HCT116 (cell line): Measurements from ENCODE around the gene IRAG1. TPM values are rescaled to one million over a fixed set of nuclear protein-coding genes. Genes with fewer than 3 reads are reported as not detected.

Source experiments
- ATAC-seq: fragments of 200-7000 bp; cut with Tn5 transposase; 2 replicates; pipeline ENCODE4 v1.9.1; 2020; ENCODE audit warnings: mild to moderate bottlenecking, moderate library complexity
- BruUV-seq: library from RNA; stranded (reverse); fragments of 400-500 nt; replicated peaks from 2 replicates; lab custom pipeline; 2021; lab: Mats Ljungman, UMichigan
- CTCF ChIA-PET: fragments of 300-600 bp; sonication (Branson Sonifier 250); formaldehyde crosslinking; loops from one replicate; lab custom pipeline; 2021; ENCODE audit warnings: antibody characterized with exemption; lab: Charles Lee
- POLR2A ChIA-PET: fragments of 300-600, 350-600 bp; sonication (Branson Sonifier 250); formaldehyde crosslinking; loops from one replicate; lab custom pipeline; 2021; ENCODE audit warnings: antibody characterized with exemption; lab: Charles Lee
- RAD21 ChIA-PET, 2 experiments: fragments of 300-600 bp; sonication (Branson Sonifier 250); formaldehyde crosslinking; loops; one replicate each; lab custom pipeline; 2023; ENCODE audit warnings: low total read pairs in 2 of 2; ENCODE audit not compliant: uncharacterized antibody in 2 of 2, unreplicated experiment in 2 of 2, low non-redundant PET in 1 of 2; lab: Charles Lee
- DNase-seq: peaks from one replicate; pipeline ENCODE4 v3.0.0-alpha.2; 2010; ENCODE audit warnings: low read depth, low spot score
- H2AFZ ChIP-seq: fragments of 200-600 bp; shearing (Covaris generic), sonication (generic); 2 replicates; pipeline ENCODE4 v1.6.1; 2017; ENCODE audit warnings: low read depth, mixed run types, mixed read lengths, antibody characterized with exemption, low read length; ENCODE audit not compliant: poor library complexity, severe bottlenecking
- H3K27ac ChIP-seq: 2 replicates; pipeline ENCODE4 v1.5.1; 2012; ENCODE audit warnings: low read depth, low read length
- H3K27me3 ChIP-seq: fragments of 200-600 bp; sonication (generic); 2 replicates; pipeline ENCODE4 v1.6.1; 2016; ENCODE audit warnings: mixed run types, low read length, mixed read lengths; ENCODE audit not compliant: insufficient read depth
- H3K36me3 ChIP-seq, 2 experiments: fragments of 200-500 bp in 1 of 2; fragments of 200-600 bp in 1 of 2; sonication (Bioruptor generic) in 1 of 2; sonication (generic) in 1 of 2; 2 replicates each; pipeline versions ENCODE4 v1.5.1 to v1.6.1; 2014 to 2016; ENCODE audit warnings: low read length in 2 of 2, inconsistent platforms in 1 of 2, mixed read lengths in 1 of 2, mixed run types in 1 of 2; ENCODE audit not compliant: insufficient read depth in 2 of 2, control insufficient read depth in 1 of 2
- H3K4me1 ChIP-seq, 2 experiments: fragments of 200-600 bp in 1 of 2; sonication (generic) in 1 of 2; 2 replicates each; pipeline versions ENCODE4 v1.5.1 to v1.6.1; 2012 to 2017; ENCODE audit warnings: low read length in 2 of 2, inconsistent platforms in 1 of 2, mild to moderate bottlenecking in 1 of 2, mixed read lengths in 1 of 2, mixed run types in 1 of 2, moderate library complexity in 1 of 2; ENCODE audit not compliant: insufficient read depth in 2 of 2, control insufficient read depth in 1 of 2
- H3K4me2 ChIP-seq: fragments of 200-600 bp; sonication (generic); 2 replicates; pipeline ENCODE4 v1.6.1; 2017; ENCODE audit warnings: mixed run types, low read length, mixed read lengths
- H3K4me3 ChIP-seq, 2 experiments: fragments of 200-600 bp in 1 of 2; sonication (generic) in 1 of 2; replicated peaks in 1 of 2; 2 replicates each; pipeline ENCODE4 v1.5.1; 2011 to 2016; ENCODE audit warnings: low read length in 2 of 2, control low read depth in 1 of 2, low read depth in 1 of 2, mild to moderate bottlenecking in 1 of 2, mixed read lengths in 1 of 2, mixed run types in 1 of 2
- H3K79me2 ChIP-seq: fragments of 200-600 bp; sonication (generic); 2 replicates; pipeline ENCODE4 v1.6.1; 2017; ENCODE audit warnings: mild to moderate bottlenecking, mixed run types, low read length, moderate library complexity, mixed read lengths; ENCODE audit not compliant: insufficient read depth
- H3K9ac ChIP-seq: fragments of 200-600 bp; sonication (generic); 2 replicates; pipeline ENCODE4 v1.6.1; 2016; ENCODE audit warnings: low read length, mixed read lengths
- H3K9me2 ChIP-seq: fragments of 200-600 bp; sonication (generic), shearing (Covaris generic); 2 replicates; pipeline ENCODE4 v1.6.1; 2017; ENCODE audit warnings: mixed run types, mild to moderate bottlenecking, moderate library complexity; ENCODE audit not compliant: insufficient read depth
- H3K9me3 ChIP-seq, 2 experiments: fragments of 200-500 bp in 1 of 2; fragments of 200-600 bp in 1 of 2; sonication (Bioruptor generic) in 1 of 2; sonication (generic) in 1 of 2; 2 replicates each; pipeline ENCODE4 v1.6.1; 2014 to 2017; ENCODE audit warnings: low read length in 2 of 2, mixed read lengths in 2 of 2, inconsistent platforms in 1 of 2, low read depth in 1 of 2, mild to moderate bottlenecking in 1 of 2, mixed run types in 1 of 2, moderate library complexity in 1 of 2; ENCODE audit not compliant: control insufficient read depth in 1 of 2, insufficient read depth in 1 of 2
- H4K20me1 ChIP-seq: fragments of 200-600 bp; sonication (generic), shearing (Covaris generic); 2 replicates; pipeline ENCODE4 v1.6.1; 2017; ENCODE audit warnings: mixed run types, mild to moderate bottlenecking, moderate library complexity; ENCODE audit not compliant: insufficient read depth
- ATF3 ChIP-seq: IDR thresholded peaks from 2 replicates; pipeline ENCODE4 v1.6.1; 2012
- CEBPB ChIP-seq: IDR thresholded peaks from 2 replicates; pipeline ENCODE4 v1.6.1; 2012; ENCODE audit warnings: low read depth
- EGR1 ChIP-seq: IDR thresholded peaks from 2 replicates; pipeline ENCODE4 v1.6.1; 2012; ENCODE audit warnings: low read depth
- ELF1 ChIP-seq: IDR thresholded peaks from 2 replicates; pipeline ENCODE4 v1.6.1; 2012; ENCODE audit warnings: low read depth, borderline replicate concordance
- EZH2phosphoT487 ChIP-seq: fragments of 200-600 bp; IDR thresholded peaks from 2 replicates; pipeline ENCODE4 v1.6.1; 2018; ENCODE audit warnings: antibody characterized with exemption, borderline replicate concordance
- MAX ChIP-seq: IDR thresholded peaks from 2 replicates; pipeline ENCODE4 v1.6.1; 2012
- POLR2AphosphoS5 ChIP-seq: IDR thresholded peaks from 2 replicates; pipeline ENCODE4 v1.6.1; 2011; ENCODE audit warnings: mild to moderate bottlenecking, low read depth, low read length, moderate library complexity
- SIN3A ChIP-seq: IDR thresholded peaks from 2 replicates; pipeline ENCODE4 v1.6.1; 2012; ENCODE audit warnings: low read depth
- ZNF274 ChIP-seq: fragments of 200-500 bp; sonication (Bioruptor generic); IDR thresholded peaks from 2 replicates; pipeline ENCODE4 v1.6.1; 2014; ENCODE audit warnings: mild to moderate bottlenecking, low read depth, low read length, inconsistent platforms
- intact Hi-C: fragments of 100-400 bp; cut with micrococcal nuclease; formaldehyde crosslinking; loops from 2 replicates; pipeline ENCODE4 v1.10.0; 2022
- total RNA-seq: library from RNA; stranded (reverse); gene quantifications from one replicate; pipeline ENCODE4 v1.2.1, GENCODE V29; 2021; ENCODE audit not compliant: unreplicated experiment

IRAG1 gene
- total RNA-seq, 1 experiment from 2014 or later = 3.7 TPM

DNA sequence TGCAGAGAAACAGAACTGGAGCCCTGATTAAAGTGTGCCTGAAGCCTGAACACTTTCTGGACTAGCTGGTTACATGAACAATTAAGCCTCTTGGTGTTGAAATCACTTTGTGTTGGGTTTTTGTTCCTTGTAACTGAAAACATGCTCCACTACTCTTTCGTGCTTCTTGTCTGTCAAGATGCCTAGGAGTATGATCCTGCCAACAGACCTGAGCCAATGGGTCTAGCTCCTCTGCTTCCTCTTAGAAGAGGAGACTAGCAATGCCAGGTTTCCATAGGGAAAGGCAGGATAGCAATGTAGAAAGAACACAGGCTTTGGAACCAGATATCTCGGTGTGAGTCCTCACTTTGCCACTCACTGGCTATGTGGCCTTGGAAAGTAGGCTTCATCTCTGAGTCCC lies 40.3 kb downstream of the IRAG1 start:
- ChIA-PET CTCF (interaction anchor here (1.2 to 3.5 kb wide), 5 partner anchors 12 to 248 kb away, joined by 3 to 23 read pairs (median 17); no protein-coding TSS in a partner anchor), RAD21 (interaction anchor here in 1 of 2 experiments (1.5 kb wide), 1 partner anchor 27 kb away, joined by 4 read pairs; no protein-coding TSS in a partner anchor), POLR2A (interaction anchor here (1.4 to 1.6 kb wide), 2 partner anchors 13 to 29 kb away, joined by 3 to 4 read pairs; no protein-coding TSS in a partner anchor)
- Histone ChIP-seq H3K36me3 (no peaks in the 10 kb centered on the region), H4K20me1 (no peaks in the 10 kb centered on the region), H3K4me1 (peaks cover 98 to 100% of the 10 kb centered on the region in 2 experiments), H3K9me3 (no peaks in the 10 kb centered on the region), H3K4me3 (no peak overlapping the region), H3K9me2 (no peaks in the 10 kb centered on the region), H2AFZ (no peak overlapping the region), H3K79me2 (no peaks in the 10 kb centered on the region), H3K4me2 (no peak overlapping the region; the same call in 1 of the 2 replicates), H3K27ac (peak overlapping the region; percentile 100), H3K9ac (peak overlapping the region; percentile 61), H3K27me3 (no peaks in the 10 kb centered on the region)
- intact Hi-C loops = loop anchor here (5.0 kb wide), 1 partner anchor 111 kb away; the partner anchor contains the start of gene RNF141
- BruUV-seq = no TSS peak
- DNase-seq (no peak), ATAC-seq (no peak)
- TF ChIP-seq POLR2AphosphoS5 = no peak
- TF ChIP-seq EZH2phosphoT487 = no peak
- TF ChIP-seq MAX = no peak
- no peak for TF ChIP-seq EGR1
- TF ChIP-seq SIN3A = no peak
- no peak for TF ChIP-seq ELF1
- no peak for TF ChIP-seq ZNF274
- TF ChIP-seq ATF3 = no peak
- TF ChIP-seq CEBPB = no peak
